HCT116 (cell line): ENCODE results near the gene MORF4L2. TPM values are rescaled to one million over a fixed set of nuclear protein-coding genes. Genes with fewer than 3 reads are reported as not detected.

Source experiments
- ATAC-seq: fragments of 200-7000 bp; cut with Tn5 transposase; 2 replicates; pipeline ENCODE4 v1.9.1; 2020; ENCODE audit warnings: mild to moderate bottlenecking, moderate library complexity
- BruUV-seq: library from RNA; stranded (reverse); fragments of 400-500 nt; replicated peaks from 2 replicates; lab custom pipeline; 2021; lab: Mats Ljungman, UMichigan
- CTCF ChIA-PET: fragments of 300-600 bp; sonication (Branson Sonifier 250); formaldehyde crosslinking; loops from one replicate; lab custom pipeline; 2021; ENCODE audit warnings: antibody characterized with exemption; lab: Charles Lee
- POLR2A ChIA-PET: fragments of 300-600, 350-600 bp; sonication (Branson Sonifier 250); formaldehyde crosslinking; loops from one replicate; lab custom pipeline; 2021; ENCODE audit warnings: antibody characterized with exemption; lab: Charles Lee
- RAD21 ChIA-PET, 2 experiments: fragments of 300-600 bp; sonication (Branson Sonifier 250); formaldehyde crosslinking; loops; one replicate each; lab custom pipeline; 2023; ENCODE audit warnings: low total read pairs in 2 of 2; ENCODE audit not compliant: uncharacterized antibody in 2 of 2, unreplicated experiment in 2 of 2, low non-redundant PET in 1 of 2; lab: Charles Lee
- DNase-seq: peaks from one replicate; pipeline ENCODE4 v3.0.0-alpha.2; 2010; ENCODE audit warnings: low read depth, low spot score
- H2AFZ ChIP-seq: fragments of 200-600 bp; shearing (Covaris generic), sonication (generic); 2 replicates; pipeline ENCODE4 v1.6.1; 2017; ENCODE audit warnings: low read depth, mixed run types, mixed read lengths, antibody characterized with exemption, low read length; ENCODE audit not compliant: poor library complexity, severe bottlenecking
- H3K27ac ChIP-seq: 2 replicates; pipeline ENCODE4 v1.5.1; 2012; ENCODE audit warnings: low read depth, low read length
- H3K27me3 ChIP-seq: fragments of 200-600 bp; sonication (generic); 2 replicates; pipeline ENCODE4 v1.6.1; 2016; ENCODE audit warnings: mixed run types, low read length, mixed read lengths; ENCODE audit not compliant: insufficient read depth
- H3K36me3 ChIP-seq, 2 experiments: fragments of 200-500 bp in 1 of 2; fragments of 200-600 bp in 1 of 2; sonication (Bioruptor generic) in 1 of 2; sonication (generic) in 1 of 2; 2 replicates each; pipeline versions ENCODE4 v1.5.1 to v1.6.1; 2014 to 2016; ENCODE audit warnings: low read length in 2 of 2, inconsistent platforms in 1 of 2, mixed read lengths in 1 of 2, mixed run types in 1 of 2; ENCODE audit not compliant: insufficient read depth in 2 of 2, control insufficient read depth in 1 of 2
- H3K4me1 ChIP-seq, 2 experiments: fragments of 200-600 bp in 1 of 2; sonication (generic) in 1 of 2; 2 replicates each; pipeline versions ENCODE4 v1.5.1 to v1.6.1; 2012 to 2017; ENCODE audit warnings: low read length in 2 of 2, inconsistent platforms in 1 of 2, mild to moderate bottlenecking in 1 of 2, mixed read lengths in 1 of 2, mixed run types in 1 of 2, moderate library complexity in 1 of 2; ENCODE audit not compliant: insufficient read depth in 2 of 2, control insufficient read depth in 1 of 2
- H3K4me2 ChIP-seq: fragments of 200-600 bp; sonication (generic); 2 replicates; pipeline ENCODE4 v1.6.1; 2017; ENCODE audit warnings: mixed run types, low read length, mixed read lengths
- H3K4me3 ChIP-seq, 2 experiments: fragments of 200-600 bp in 1 of 2; sonication (generic) in 1 of 2; replicated peaks in 1 of 2; 2 replicates each; pipeline ENCODE4 v1.5.1; 2011 to 2016; ENCODE audit warnings: low read length in 2 of 2, control low read depth in 1 of 2, low read depth in 1 of 2, mild to moderate bottlenecking in 1 of 2, mixed read lengths in 1 of 2, mixed run types in 1 of 2
- H3K79me2 ChIP-seq: fragments of 200-600 bp; sonication (generic); 2 replicates; pipeline ENCODE4 v1.6.1; 2017; ENCODE audit warnings: mild to moderate bottlenecking, mixed run types, low read length, moderate library complexity, mixed read lengths; ENCODE audit not compliant: insufficient read depth
- H3K9ac ChIP-seq: fragments of 200-600 bp; sonication (generic); 2 replicates; pipeline ENCODE4 v1.6.1; 2016; ENCODE audit warnings: low read length, mixed read lengths
- H3K9me2 ChIP-seq: fragments of 200-600 bp; sonication (generic), shearing (Covaris generic); 2 replicates; pipeline ENCODE4 v1.6.1; 2017; ENCODE audit warnings: mixed run types, mild to moderate bottlenecking, moderate library complexity; ENCODE audit not compliant: insufficient read depth
- H3K9me3 ChIP-seq, 2 experiments: fragments of 200-500 bp in 1 of 2; fragments of 200-600 bp in 1 of 2; sonication (Bioruptor generic) in 1 of 2; sonication (generic) in 1 of 2; 2 replicates each; pipeline ENCODE4 v1.6.1; 2014 to 2017; ENCODE audit warnings: low read length in 2 of 2, mixed read lengths in 2 of 2, inconsistent platforms in 1 of 2, low read depth in 1 of 2, mild to moderate bottlenecking in 1 of 2, mixed run types in 1 of 2, moderate library complexity in 1 of 2; ENCODE audit not compliant: control insufficient read depth in 1 of 2, insufficient read depth in 1 of 2
- H4K20me1 ChIP-seq: fragments of 200-600 bp; sonication (generic), shearing (Covaris generic); 2 replicates; pipeline ENCODE4 v1.6.1; 2017; ENCODE audit warnings: mixed run types, mild to moderate bottlenecking, moderate library complexity; ENCODE audit not compliant: insufficient read depth
- ATF3 ChIP-seq: IDR thresholded peaks from 2 replicates; pipeline ENCODE4 v1.6.1; 2012
- CBX3 ChIP-seq: IDR thresholded peaks from 2 replicates; pipeline ENCODE4 v1.6.1; 2012; ENCODE audit warnings: low read depth
- CEBPB ChIP-seq: IDR thresholded peaks from 2 replicates; pipeline ENCODE4 v1.6.1; 2012; ENCODE audit warnings: low read depth
- EGR1 ChIP-seq: IDR thresholded peaks from 2 replicates; pipeline ENCODE4 v1.6.1; 2012; ENCODE audit warnings: low read depth
- ELF1 ChIP-seq: IDR thresholded peaks from 2 replicates; pipeline ENCODE4 v1.6.1; 2012; ENCODE audit warnings: low read depth, borderline replicate concordance
- EZH2 ChIP-seq: fragments of 200-600 bp; sonication (generic); IDR thresholded peaks from 2 replicates; pipeline ENCODE4 v1.6.1; 2017; ENCODE audit warnings: antibody characterized with exemption, mixed run types
- FOSL1 ChIP-seq: IDR thresholded peaks from 2 replicates; pipeline ENCODE4 v1.6.1; 2012; ENCODE audit warnings: low read depth
- JUND ChIP-seq: IDR thresholded peaks from 2 replicates; pipeline ENCODE4 v1.6.1; 2012
- MAX ChIP-seq: IDR thresholded peaks from 2 replicates; pipeline ENCODE4 v1.6.1; 2012
- POLR2A ChIP-seq: IDR thresholded peaks from 2 replicates; pipeline ENCODE4 v1.7.0; 2011; ENCODE audit warnings: borderline replicate concordance; ENCODE audit not compliant: insufficient read depth, insufficient read length; ENCODE audit errors: extremely low read depth
- RAD21 ChIP-seq: IDR thresholded peaks from 2 replicates; pipeline ENCODE4 v1.6.1; 2012; ENCODE audit warnings: low read depth, mild to moderate bottlenecking
- REST ChIP-seq: IDR thresholded peaks from 2 replicates; pipeline ENCODE4 v1.6.1; 2012; ENCODE audit warnings: low read depth
- TCF7L2 ChIP-seq: IDR thresholded peaks from 2 replicates; pipeline ENCODE4 v1.7.0; 2011; ENCODE audit warnings: borderline replicate concordance, inconsistent platforms; ENCODE audit not compliant: insufficient read depth, insufficient read length; ENCODE audit errors: extremely low read depth
- ZFX ChIP-seq: fragments of 450-650 bp; IDR thresholded peaks from 2 replicates; pipeline ENCODE4 v1.6.1; 2017
- intact Hi-C: fragments of 100-400 bp; cut with micrococcal nuclease; formaldehyde crosslinking; loops from 2 replicates; pipeline ENCODE4 v1.10.0; 2022
- total RNA-seq: library from RNA; stranded (reverse); gene quantifications from one replicate; pipeline ENCODE4 v1.2.1, GENCODE V29; 2021; ENCODE audit not compliant: unreplicated experiment
- TF ChIP-seq, protein P1 (sequence below), 3 experiments: fragments of 200-600 bp in 1 of 3; sonication (generic) in 1 of 3; IDR thresholded peaks in 2 of 3; conservative IDR thresholded peaks in 1 of 3; 2 replicates each; pipeline ENCODE4 v1.5.1; 2012 to 2017; ENCODE audit warnings: low read depth in 2 of 3, low read length in 2 of 3, antibody characterized with exemption in 1 of 3, borderline replicate concordance in 1 of 3, control low read depth in 1 of 3, mild to moderate bottlenecking in 1 of 3, mixed read lengths in 1 of 3, mixed run types in 1 of 3, moderate library complexity in 1 of 3; ENCODE audit not compliant: insufficient read depth in 1 of 3

Gene MORF4L2
- total RNA-seq, 1 experiment from 2014 or later: 308 TPM

DNA sequence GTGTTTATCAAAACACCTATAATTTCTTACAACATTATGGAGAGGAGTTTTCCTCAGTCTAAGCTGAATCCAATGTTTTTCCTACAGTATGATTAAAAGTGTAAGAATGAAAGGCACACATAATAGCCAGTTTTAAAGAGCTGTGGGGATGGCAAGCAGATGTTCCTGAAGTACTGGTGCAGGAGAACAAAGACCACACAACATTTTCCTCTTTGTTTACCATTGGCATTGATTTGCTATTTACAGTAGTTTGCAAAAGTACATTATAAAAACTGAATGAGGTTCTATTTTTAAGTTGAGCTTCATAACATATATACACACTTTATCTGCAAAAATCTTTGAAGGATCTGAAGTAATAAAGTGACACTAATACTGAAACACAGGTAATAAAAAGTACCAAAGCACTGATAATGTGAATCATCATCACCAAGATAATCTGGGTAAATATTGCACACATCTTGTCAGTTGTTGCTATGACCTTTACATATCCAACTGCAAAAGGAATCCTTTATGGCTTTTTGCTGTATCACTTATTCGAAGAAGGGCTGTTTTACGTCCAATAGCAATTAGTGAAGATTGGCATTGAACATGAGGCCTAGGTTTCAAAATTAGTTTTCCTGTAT is 35.2 kb downstream of the MORF4L2 start (continued):
- TF ChIP-seq REST: no peak
- TF ChIP-seq POLR2A: no peak
- no peak for TF ChIP-seq ATF3

DNA sequence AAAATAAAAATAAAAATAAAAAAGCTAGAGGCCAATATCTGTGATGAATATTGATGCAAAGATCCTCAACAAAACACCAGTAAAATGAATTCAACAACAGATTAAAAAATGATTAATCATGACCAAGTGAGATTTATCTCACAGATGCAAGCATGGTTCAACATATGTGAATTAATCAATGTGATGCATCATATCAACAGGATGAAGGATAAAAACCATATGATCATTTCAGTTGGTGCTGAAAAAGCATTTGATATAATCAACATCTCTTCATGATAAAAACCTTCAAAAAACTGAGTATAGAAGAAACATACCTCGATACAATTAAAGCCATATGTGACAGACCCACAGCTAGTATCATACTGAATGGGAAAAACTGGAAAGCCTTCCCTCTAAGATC is 38.9 kb downstream of the MORF4L2 start:
- intact Hi-C loops: no loop called here
- Histone ChIP-seq H3K9me2 (no peaks in the 10 kb centered on the region), H3K27ac (no peak overlapping the region), H3K79me2 (no peaks in the 10 kb centered on the region), H4K20me1 (no peaks in the 10 kb centered on the region), H3K36me3 (no peaks in the 10 kb centered on the region), H3K27me3 (no peaks in the 10 kb centered on the region), H3K9ac (no peak overlapping the region), H3K4me2 (no peak overlapping the region), H3K4me1 (no peaks in the 10 kb centered on the region), H3K9me3 (no peaks in the 10 kb centered on the region), H3K4me3 (no peak overlapping the region), H2AFZ (no peak overlapping the region)
- POLR2A ChIA-PET: no interaction called here
- CTCF ChIA-PET: no interaction called here
- ATAC-seq (no peak), DNase-seq (no peak)
- BruUV-seq: no TSS peak
- RAD21 ChIA-PET: no interaction called here
- no peak for TF ChIP-seq FOSL1
- TF ChIP-seq ATF3: no peak
- TF ChIP-seq ELF1: no peak
- TF ChIP-seq, protein P1, sequence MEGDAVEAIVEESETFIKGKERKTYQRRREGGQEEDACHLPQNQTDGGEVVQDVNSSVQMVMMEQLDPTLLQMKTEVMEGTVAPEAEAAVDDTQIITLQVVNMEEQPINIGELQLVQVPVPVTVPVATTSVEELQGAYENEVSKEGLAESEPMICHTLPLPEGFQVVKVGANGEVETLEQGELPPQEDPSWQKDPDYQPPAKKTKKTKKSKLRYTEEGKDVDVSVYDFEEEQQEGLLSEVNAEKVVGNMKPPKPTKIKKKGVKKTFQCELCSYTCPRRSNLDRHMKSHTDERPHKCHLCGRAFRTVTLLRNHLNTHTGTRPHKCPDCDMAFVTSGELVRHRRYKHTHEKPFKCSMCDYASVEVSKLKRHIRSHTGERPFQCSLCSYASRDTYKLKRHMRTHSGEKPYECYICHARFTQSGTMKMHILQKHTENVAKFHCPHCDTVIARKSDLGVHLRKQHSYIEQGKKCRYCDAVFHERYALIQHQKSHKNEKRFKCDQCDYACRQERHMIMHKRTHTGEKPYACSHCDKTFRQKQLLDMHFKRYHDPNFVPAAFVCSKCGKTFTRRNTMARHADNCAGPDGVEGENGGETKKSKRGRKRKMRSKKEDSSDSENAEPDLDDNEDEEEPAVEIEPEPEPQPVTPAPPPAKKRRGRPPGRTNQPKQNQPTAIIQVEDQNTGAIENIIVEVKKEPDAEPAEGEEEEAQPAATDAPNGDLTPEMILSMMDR (IDR thresholded peaks at IDR 0.05 in 2 of 3, conservative IDR thresholded peaks at IDR 0.05 in 1 of 3; ENCODE audit: borderline replicate concordance in 1 of 3, insufficient read depth in 1 of 3, low read depth in 2 of 3, low read length in 2 of 3): no peak
- no peak for TF ChIP-seq MAX
- no peak for TF ChIP-seq EZH2
- TF ChIP-seq CBX3: no peak
- no peak for TF ChIP-seq TCF7L2
- TF ChIP-seq POLR2A: no peak
- no peak for TF ChIP-seq REST
- no peak for TF ChIP-seq ZFX
- TF ChIP-seq CEBPB: no peak
- no peak for TF ChIP-seq RAD21
- no peak for TF ChIP-seq JUND
- no peak for TF ChIP-seq EGR1
